GM12864 (cell line): ENCODE measurements around the gene PPP6R3.

Source experiments
- DNase-seq: peaks from one replicate; pipeline ENCODE4 v3.0.0-alpha.2; 2011; ENCODE audit warnings: low read depth
- H3K4me3 ChIP-seq: 2 replicates; pipeline ENCODE4 v1.5.1; 2011; ENCODE audit warnings: mild to moderate bottlenecking, low read depth, low read length, control low read depth
- TF ChIP-seq, protein P1 (sequence below): IDR thresholded peaks from 2 replicates; pipeline ENCODE4 v1.5.1; 2011; ENCODE audit warnings: low read depth, mild to moderate bottlenecking, moderate library complexity, low read length, control low read depth, inconsistent platforms; ENCODE audit errors: missing control alignments

PPP6R3 gene

DNA sequence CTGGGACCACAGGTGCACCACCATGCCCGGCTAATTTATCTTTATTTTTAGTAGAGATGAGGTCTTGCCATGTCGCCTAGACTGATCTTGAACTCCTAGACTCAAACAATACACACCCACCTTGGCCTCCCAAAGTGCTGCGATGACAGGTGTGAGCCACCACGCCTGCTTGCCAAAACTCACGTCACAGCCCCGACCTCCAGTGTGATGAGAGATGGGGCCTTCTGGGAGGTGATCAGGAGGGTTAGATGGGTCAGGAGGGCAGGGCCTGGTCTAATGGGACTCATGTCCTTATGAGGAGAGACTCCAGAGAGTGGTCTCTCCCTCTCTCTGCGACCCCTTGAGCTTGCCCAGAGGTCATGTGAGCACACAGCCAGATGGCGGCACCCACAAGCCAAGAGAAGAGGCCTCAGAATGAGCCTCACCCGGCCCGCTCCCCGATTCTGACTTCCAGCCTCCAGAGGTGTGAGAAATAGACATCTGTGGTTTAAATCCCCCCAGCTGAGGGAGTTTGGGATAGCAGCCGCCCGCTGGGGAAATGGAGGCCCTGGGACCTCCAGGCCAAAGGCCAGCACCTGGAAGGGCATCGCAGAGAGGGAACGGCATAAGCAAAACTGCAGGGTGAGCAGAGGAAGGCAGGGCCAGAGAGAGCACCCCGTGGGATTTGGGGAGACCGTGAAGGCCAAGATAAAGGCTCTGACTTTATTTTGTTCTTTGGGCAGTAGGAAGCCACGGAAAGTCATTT, 199.7 kb downstream of the PPP6R3 start:
- TF ChIP-seq, protein P1, sequence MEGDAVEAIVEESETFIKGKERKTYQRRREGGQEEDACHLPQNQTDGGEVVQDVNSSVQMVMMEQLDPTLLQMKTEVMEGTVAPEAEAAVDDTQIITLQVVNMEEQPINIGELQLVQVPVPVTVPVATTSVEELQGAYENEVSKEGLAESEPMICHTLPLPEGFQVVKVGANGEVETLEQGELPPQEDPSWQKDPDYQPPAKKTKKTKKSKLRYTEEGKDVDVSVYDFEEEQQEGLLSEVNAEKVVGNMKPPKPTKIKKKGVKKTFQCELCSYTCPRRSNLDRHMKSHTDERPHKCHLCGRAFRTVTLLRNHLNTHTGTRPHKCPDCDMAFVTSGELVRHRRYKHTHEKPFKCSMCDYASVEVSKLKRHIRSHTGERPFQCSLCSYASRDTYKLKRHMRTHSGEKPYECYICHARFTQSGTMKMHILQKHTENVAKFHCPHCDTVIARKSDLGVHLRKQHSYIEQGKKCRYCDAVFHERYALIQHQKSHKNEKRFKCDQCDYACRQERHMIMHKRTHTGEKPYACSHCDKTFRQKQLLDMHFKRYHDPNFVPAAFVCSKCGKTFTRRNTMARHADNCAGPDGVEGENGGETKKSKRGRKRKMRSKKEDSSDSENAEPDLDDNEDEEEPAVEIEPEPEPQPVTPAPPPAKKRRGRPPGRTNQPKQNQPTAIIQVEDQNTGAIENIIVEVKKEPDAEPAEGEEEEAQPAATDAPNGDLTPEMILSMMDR: no peak
- no peak overlapping the region for H3K4me3 ChIP-seq
- DNase-seq: no peak

DNA sequence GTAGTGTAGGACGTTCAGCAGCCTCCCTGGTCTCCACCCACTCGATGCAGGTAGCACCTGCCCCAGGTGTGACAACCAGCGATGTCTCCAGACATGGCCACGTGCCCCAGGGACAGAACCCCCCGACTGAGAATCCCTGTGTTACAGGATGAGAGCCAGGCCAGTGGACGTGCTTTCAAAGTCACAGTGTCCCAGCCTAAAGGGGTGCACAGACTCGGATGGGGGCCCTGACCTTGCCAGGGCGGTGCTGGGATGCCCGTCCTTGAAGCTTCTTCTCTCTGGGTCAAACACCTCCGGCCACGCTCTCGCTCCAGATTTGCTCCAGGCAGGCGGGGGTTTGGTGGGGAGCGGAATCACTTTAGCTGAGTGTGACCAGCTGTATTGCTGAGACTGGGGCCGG, 200.5 kb downstream of the PPP6R3 start:
- TF ChIP-seq, protein P1: no peak
- DNase-seq: no peak
- no peak overlapping the region for H3K4me3 ChIP-seq

DNA sequence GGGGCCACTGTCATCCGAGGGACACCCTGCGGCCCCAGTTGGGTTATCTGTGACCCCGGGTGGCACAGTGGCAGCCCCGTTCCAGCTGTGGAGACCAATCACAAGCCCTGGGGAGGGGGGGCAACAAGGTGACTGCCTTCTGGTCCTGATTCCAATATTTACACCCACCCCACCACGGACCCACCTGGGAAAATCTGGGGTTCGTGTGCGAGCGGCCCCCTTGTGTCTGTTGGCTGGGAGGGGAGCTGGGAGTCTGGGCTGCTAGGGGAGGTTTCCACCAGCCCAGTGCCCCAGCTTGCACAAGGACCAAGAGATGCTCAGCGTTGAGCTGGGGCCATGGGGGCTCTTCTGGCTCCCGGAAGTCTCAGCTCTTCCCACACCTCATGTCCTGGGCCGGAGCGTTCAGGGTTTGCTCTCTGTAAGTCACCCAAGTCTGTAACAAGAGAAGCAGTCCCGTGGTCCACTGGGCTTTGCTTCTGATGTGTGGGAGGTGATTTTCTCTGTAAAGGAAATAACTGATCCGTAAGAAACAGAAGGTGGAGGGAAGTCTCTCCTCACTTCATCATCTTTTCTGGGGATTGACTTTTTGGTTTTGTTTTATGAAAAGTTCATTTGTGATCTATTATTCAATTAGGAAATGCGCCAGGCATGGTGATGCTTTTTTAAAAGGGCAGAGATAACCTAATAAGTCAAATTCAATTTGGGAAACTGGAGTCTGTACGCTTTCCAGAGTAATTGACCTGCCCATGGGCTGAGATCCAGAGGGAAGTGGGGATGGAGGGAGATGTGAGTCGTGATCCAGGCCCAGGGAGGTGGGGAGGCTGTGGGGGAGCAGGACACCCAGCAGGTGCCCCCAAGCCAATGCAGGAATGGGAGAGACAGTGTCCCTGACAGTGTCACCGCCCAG, 201.4 kb downstream of the PPP6R3 start:
- H3K4me3 ChIP-seq: no peak overlapping the region
- TF ChIP-seq, protein P1: no peak
- DNase-seq: no peak

DNA sequence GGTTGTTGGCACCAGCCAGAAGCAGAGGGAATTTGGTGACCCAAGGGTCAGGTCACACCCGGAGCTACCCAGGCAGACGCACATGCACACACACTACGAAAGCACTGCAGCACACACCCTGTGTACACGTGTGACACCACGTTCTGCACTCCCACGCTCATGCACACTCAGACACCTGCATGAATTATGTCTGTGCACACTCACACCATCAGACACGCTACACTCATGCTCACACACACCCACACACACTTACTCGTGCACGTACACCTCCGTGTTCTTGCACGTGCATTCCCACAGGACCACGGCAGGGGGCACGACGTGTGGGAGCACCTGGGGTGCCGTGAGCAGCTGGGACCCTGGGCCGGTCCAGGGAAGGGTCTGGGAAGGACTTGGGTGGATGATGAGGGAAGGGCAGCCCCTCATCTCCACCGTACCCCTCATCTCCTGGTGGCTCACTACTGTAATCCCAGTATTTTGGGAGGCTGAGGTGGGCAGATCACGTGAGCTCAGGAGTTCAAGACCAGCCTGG, 203.0 kb downstream of the PPP6R3 start:
- no peak overlapping the region for H3K4me3 ChIP-seq
- DNase-seq: no peak
- TF ChIP-seq, protein P1: no peak

DNA sequence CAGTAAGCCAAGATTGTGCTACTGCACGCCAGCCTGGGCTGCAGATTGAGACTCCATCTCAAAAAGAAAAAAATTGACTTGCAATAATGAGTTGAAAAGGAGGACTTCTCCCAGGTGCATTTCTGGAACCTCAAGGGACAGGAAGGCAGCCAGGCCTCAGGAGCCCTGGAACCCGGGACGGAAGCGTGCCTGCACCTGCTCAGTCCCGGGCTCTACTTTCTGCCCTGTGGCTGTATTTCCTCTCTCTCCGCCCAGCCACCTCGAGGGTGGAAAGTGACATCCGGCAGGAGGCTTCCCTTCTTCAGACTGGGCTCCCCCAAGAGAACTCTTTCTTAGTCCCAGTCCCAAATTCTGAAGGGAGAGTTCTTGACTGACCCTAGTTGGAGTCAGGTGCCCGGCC, 203.6 kb downstream of the PPP6R3 start:
- TF ChIP-seq, protein P1: no peak
- no peak overlapping the region for H3K4me3 ChIP-seq
- no peak for DNase-seq

DNA sequence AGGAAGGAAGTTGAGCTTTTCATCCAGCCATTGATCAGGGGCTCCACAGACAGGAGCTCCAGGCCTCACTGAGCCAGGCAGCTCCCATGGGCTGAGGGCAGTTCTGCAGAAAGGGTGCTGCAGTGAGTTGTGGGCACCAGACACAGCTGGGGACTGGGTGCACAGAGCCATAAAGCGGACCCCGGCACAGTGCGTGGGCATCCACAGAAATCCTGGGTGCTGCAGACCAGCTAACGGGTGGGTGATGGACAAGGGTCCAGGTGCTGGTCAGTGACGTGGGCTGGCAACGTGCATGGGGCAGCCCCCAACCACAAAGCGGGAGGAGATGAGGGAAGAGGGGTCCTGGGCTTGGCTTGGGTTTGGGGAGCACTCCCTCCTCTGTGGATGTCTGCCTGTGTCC, 204.4 kb downstream of the PPP6R3 start:
- no peak overlapping the region for H3K4me3 ChIP-seq
- TF ChIP-seq, protein P1: no peak
- DNase-seq: no peak
